Endodermal cell (in vitro differentiated cells): ENCODE data around the gene IL36B. TPM values are rescaled to one million over a fixed set of nuclear protein-coding genes. Genes with fewer than 3 reads are reported as not detected.

ENCODE experiments used
- DNase-seq: peaks from one replicate; pipeline ENCODE4 v3.0.0-alpha.2; 2017
- H3K27ac ChIP-seq: 2 replicates; pipeline ENCODE4 v1.5.1; 2013; ENCODE audit warnings: mild to moderate bottlenecking, low read depth, low read length, moderate library complexity
- H3K27me3 ChIP-seq: 2 replicates; pipeline ENCODE4 v1.6.1; 2013; ENCODE audit warnings: mild to moderate bottlenecking, low read length, moderate library complexity; ENCODE audit not compliant: insufficient read depth, control insufficient read depth, poor library complexity, severe bottlenecking
- H3K36me3 ChIP-seq: 2 replicates; pipeline ENCODE4 v1.7.0; 2013; ENCODE audit warnings: mild to moderate bottlenecking, low read length, moderate library complexity; ENCODE audit not compliant: control insufficient read depth, insufficient read depth
- H3K4me1 ChIP-seq: one replicate; pipeline ENCODE4 v1.7.0; 2013; ENCODE audit warnings: low read length; ENCODE audit not compliant: control insufficient read depth, insufficient read depth
- H3K4me3 ChIP-seq: 2 replicates; pipeline ENCODE4 v1.5.1; 2013; ENCODE audit warnings: mild to moderate bottlenecking, low read length, moderate library complexity
- H3K9ac ChIP-seq: 2 replicates; pipeline ENCODE4 v1.6.1; 2013; ENCODE audit warnings: mild to moderate bottlenecking, low read length, moderate library complexity; ENCODE audit not compliant: poor library complexity, severe bottlenecking; ENCODE audit errors: extremely low read depth
- H3K9me3 ChIP-seq: 2 replicates; pipeline ENCODE4 v1.6.1; 2013; ENCODE audit warnings: mild to moderate bottlenecking, low read length, moderate library complexity; ENCODE audit not compliant: control insufficient read depth
- H3K27ac Mint-ChIP-seq: 2 replicates; pipeline ENCODE4 v1.8.0; 2020; ENCODE audit warnings: mixed read lengths
- H3K27me3 Mint-ChIP-seq: 2 replicates; pipeline ENCODE4 v1.8.0; 2021; ENCODE audit warnings: mild to moderate bottlenecking, mixed read lengths; ENCODE audit not compliant: insufficient read depth
- H3K36me3 Mint-ChIP-seq: 2 replicates; pipeline ENCODE4 v1.8.0; 2020; ENCODE audit warnings: low read depth, mixed read lengths
- H3K4me1 Mint-ChIP-seq: 2 replicates; pipeline ENCODE4 v1.8.0; 2020; ENCODE audit warnings: mixed read lengths
- H3K4me3 Mint-ChIP-seq: 2 replicates; pipeline ENCODE4 v1.8.0; 2020; ENCODE audit warnings: mild to moderate bottlenecking, moderate library complexity, mixed read lengths
- H3K9me3 Mint-ChIP-seq: 2 replicates; pipeline ENCODE4 v1.8.0; 2020; ENCODE audit warnings: mild to moderate bottlenecking, mixed read lengths
- WGBS, 2 experiments: methylation state at CpG; one replicate each; pipeline versions ENCODE4 v1.1.5 to v1.1.7; 2013; ENCODE audit warnings: missing lambda C conversion rate in 2 of 2, mixed read lengths in 1 of 2; ENCODE audit not compliant: insufficient coverage in 1 of 2, insufficient read length in 1 of 2; 5-methylcytosine and 5-hydroxymethylcytosine counted together
- total RNA-seq, 2 donors: library from RNA; stranded (reverse); fragmentation: NEBNext Ultra II Directional in 1 of 2; extraction: Animal tissue kit (Norgen Biotek cat#: 25700) in 1 of 2; gene quantifications; 2 replicates in 1 of 2; 3 replicates in 1 of 2; pipeline ENCODE4 v1.2.1, GENCODE V29; 2021
- TF ChIP-seq, protein P1 (sequence below): fragments of 200-600 bp; sonication (generic); conservative IDR thresholded peaks from 2 replicates; pipeline ENCODE4 v1.5.0; 2021; ENCODE audit warnings: antibody characterized with exemption, mild to moderate bottlenecking

Gene IL36B
- total RNA-seq, 2 donors from 2014 or later, result not detected

DNA sequence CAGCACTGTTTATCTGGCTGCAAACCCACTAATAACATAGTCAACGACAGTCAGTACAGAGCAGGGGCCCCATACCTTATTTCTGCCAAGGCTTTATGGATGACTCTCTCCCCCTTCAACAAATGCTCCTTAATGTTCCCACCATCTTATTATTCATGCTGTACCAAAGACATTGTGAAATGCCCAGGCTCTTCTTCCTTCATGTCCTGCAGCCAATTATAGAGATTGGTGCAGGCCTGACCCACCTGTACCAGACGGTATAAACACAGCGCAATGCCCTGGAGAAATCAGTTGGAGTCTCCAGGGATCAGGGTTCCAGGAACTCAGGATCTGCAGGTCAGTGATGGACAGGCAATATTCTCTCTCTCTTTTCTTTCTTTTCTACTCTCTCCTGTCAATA, 15.0 kb upstream of the IL36B start, which contains the start of gene IL1F10:
Gene IL1F10, plus strand, starts transcription at position 290 of the 400 bp plus-strand sequence. CDS start 4,769 bp downstream, outside the sequence.
- peaks cover 6% of the 10 kb centered on the region for H3K4me1 Mint-ChIP-seq
- H3K9me3 Mint-ChIP-seq, result peaks cover 5% of the 10 kb centered on the region
- no peak within 1 kb of the TSS for H3K27ac ChIP-seq
- peaks cover 35% of the 10 kb centered on the region for H3K27me3 Mint-ChIP-seq
- DNase-seq, result no peak
- H3K36me3 Mint-ChIP-seq, result no peaks in the 10 kb centered on the region
- no peak within 1 kb of the TSS for H3K9ac ChIP-seq
- TF ChIP-seq, protein P1, sequence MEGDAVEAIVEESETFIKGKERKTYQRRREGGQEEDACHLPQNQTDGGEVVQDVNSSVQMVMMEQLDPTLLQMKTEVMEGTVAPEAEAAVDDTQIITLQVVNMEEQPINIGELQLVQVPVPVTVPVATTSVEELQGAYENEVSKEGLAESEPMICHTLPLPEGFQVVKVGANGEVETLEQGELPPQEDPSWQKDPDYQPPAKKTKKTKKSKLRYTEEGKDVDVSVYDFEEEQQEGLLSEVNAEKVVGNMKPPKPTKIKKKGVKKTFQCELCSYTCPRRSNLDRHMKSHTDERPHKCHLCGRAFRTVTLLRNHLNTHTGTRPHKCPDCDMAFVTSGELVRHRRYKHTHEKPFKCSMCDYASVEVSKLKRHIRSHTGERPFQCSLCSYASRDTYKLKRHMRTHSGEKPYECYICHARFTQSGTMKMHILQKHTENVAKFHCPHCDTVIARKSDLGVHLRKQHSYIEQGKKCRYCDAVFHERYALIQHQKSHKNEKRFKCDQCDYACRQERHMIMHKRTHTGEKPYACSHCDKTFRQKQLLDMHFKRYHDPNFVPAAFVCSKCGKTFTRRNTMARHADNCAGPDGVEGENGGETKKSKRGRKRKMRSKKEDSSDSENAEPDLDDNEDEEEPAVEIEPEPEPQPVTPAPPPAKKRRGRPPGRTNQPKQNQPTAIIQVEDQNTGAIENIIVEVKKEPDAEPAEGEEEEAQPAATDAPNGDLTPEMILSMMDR, result no peak
- H3K27me3 ChIP-seq, result no peaks in the 10 kb centered on the region
- peak within 1 kb of the TSS; percentile 50 for H3K4me3 ChIP-seq
- H3K27ac Mint-ChIP-seq, result no peak within 1 kb of the TSS
- 94% methylated on average over 3 of the region's 3 CpGs for WGBS, 2 experiments
- no peaks in the 10 kb centered on the region for H3K36me3 ChIP-seq
- H3K4me1 ChIP-seq, result peaks cover 6% of the 10 kb centered on the region
- no peak within 1 kb of the TSS for H3K4me3 Mint-ChIP-seq
- peaks cover 11% of the 10 kb centered on the region for H3K9me3 ChIP-seq

DNA sequence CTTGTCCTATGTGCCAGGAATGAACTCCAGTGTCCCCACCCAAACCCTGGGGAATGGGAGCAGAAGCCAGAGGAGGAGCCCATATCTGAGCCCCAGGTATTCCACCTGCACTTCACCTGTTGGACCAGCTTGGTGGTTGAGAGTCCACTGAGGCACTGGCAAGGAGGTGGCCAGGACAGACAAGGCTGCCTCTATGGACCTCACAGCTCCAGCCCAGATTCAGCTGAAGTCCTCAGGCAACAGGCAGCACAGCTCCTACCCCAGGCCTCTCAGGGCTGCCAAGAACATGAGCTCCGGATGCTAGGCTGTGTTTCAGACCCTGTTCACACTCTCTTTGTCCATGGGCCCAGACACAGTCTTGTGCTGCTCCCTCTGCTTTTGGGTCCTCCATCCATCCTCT, 12.2 kb upstream of the IL36B start:
- Mint-ChIP-seq H3K9me3 (peaks cover 5% of the 10 kb centered on the region), H3K27ac (no peak overlapping the region), H3K36me3 (no peaks in the 10 kb centered on the region), H3K4me1 (peaks cover 6% of the 10 kb centered on the region), H3K27me3 (peaks cover 52% of the 10 kb centered on the region), H3K4me3 (no peak overlapping the region)
- H3K27me3 ChIP-seq, result no peaks in the 10 kb centered on the region
- no peak overlapping the region for H3K27ac ChIP-seq
- H3K9ac ChIP-seq, result no peak overlapping the region
- no peaks in the 10 kb centered on the region for H3K36me3 ChIP-seq
- WGBS, 2 experiments, result 98% methylated on average over 1 of the region's 1 CpG; no CpG with 5 or more reads in 1 of the 2 experiments
- TF ChIP-seq, protein P1, result no peak
- no peak for DNase-seq
- no peak overlapping the region for H3K4me3 ChIP-seq
- H3K9me3 ChIP-seq, result peaks cover 11% of the 10 kb centered on the region
- peaks cover 6% of the 10 kb centered on the region for H3K4me1 ChIP-seq

DNA sequence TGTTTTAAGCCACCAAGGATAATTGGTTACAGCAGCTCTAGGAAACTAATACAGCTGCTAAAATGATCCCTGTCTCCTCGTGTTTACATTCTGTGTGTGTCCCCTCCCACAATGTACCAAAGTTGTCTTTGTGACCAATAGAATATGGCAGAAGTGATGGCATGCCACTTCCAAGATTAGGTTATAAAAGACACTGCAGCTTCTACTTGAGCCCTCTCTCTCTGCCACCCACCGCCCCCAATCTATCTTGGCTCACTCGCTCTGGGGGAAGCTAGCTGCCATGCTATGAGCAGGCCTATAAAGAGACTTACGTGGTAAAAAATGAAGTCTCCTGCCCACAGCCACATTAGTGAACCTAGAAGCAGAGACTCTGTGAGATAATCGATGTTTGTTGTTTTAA, 11.6 kb upstream of the IL36B start:
- H3K4me3 ChIP-seq, result no peak overlapping the region
- no peaks in the 10 kb centered on the region for H3K36me3 Mint-ChIP-seq
- 64 to 89% methylated on average over 1 to 5 of the region's 5 CpGs for WGBS, 2 experiments
- peaks cover 11% of the 10 kb centered on the region for H3K9me3 ChIP-seq
- no peak overlapping the region for H3K27ac Mint-ChIP-seq
- H3K27ac ChIP-seq, result no peak overlapping the region
- TF ChIP-seq, protein P1, result no peak
- H3K4me1 ChIP-seq, result peaks cover 6% of the 10 kb centered on the region
- no peaks in the 10 kb centered on the region for H3K36me3 ChIP-seq
- H3K27me3 Mint-ChIP-seq, result peaks cover 55% of the 10 kb centered on the region
- peaks cover 5% of the 10 kb centered on the region for H3K9me3 Mint-ChIP-seq
- H3K4me3 Mint-ChIP-seq, result no peak overlapping the region
- DNase-seq, result no peak
- H3K4me1 Mint-ChIP-seq, result peaks cover 5% of the 10 kb centered on the region
- H3K9ac ChIP-seq, result no peak overlapping the region
- H3K27me3 ChIP-seq, result no peaks in the 10 kb centered on the region
